Inflammatory macrophage (primary cell): Measurements from ENCODE around the gene C8G.

Source experiments
- DNase-seq, 2 donors: peaks; one replicate each; pipeline ENCODE4 v3.0.0-alpha.2; 2020 to 2022
- total RNA-seq, 18 experiments: gene quantifications; one replicate each; lab custom pipeline; 2026; ENCODE audit warnings: mixed read lengths in 6 of 18, inconsistent platforms in 2 of 18; lab: John Stamatoyannopoulos, UW

The C8G gene
- total RNA-seq, result 0.12 to 0.75 (median 0.45) reads per million in 18 experiments

DNA sequence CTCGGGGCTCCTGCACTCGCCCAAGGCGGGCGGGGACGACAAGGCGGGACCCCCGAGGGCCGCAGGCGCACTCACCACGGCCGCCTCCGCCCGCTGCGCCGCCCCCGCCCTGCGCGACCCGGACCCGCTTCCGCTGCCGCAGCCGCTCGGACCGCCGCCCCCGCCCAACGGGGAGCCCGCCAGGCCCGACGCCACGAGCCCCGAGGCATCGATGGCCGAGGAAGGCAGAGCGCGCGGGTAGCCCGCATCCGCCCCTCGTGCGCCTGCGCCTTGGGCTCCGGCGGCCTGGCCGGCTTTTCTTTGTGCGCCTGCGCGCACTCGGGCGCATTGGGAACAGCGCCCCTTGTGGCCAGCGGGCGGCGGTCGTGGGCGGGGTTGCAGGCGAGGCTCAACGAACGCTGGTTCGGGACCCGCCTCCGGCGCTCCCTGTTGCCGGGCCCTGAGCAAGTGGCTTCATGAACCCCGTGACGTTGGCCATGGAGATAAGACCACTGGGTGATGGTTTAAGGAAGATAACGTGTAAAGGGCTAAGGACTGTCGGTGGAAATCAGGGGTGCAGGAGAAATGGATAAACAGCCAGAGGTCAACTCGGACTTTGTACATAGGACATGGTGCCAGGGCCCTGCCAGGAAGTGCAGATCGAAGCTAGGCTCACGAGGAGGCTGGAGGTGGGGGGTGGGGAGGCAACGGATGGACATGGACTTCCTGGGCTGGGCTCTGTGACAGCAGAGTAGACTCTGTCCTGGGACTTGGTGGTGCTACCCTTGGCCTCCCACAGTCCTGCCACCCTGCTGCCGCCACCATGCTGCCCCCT lies at the start of gene C8G, which contains the start of gene FBXW5:
Gene C8G (plus strand): TSS at position 725 of the 814 bp plus-strand sequence. CDS start 78 bp downstream, at position 803.
Gene FBXW5 (minus strand): TSS at position 220 of the 814 bp plus-strand sequence. CDS start 655 bp downstream, outside the sequence.
- DNase-seq, result peak; percentile 95 to 97

DNA sequence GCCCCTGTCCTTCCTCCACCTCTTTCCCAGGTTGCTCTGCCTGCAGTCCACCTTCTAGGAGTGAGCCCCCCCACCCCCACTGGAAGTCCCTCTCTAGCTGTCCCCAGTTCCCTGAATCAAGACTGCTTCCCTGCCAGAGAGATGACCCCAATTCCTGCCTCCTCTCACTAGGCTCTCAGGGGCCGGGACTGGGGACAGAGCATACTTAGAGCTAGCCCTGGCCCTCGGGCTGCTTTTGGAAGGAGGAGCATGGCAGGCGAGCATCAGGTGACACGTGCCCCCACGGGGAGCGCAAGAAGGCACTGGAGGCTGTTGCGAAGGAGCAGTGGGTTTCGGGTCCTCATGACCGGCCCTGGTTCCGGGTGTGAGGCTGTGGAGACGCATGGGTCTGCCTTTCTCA lies 49.0 kb upstream of the C8G start:
- no peak for DNase-seq

DNA sequence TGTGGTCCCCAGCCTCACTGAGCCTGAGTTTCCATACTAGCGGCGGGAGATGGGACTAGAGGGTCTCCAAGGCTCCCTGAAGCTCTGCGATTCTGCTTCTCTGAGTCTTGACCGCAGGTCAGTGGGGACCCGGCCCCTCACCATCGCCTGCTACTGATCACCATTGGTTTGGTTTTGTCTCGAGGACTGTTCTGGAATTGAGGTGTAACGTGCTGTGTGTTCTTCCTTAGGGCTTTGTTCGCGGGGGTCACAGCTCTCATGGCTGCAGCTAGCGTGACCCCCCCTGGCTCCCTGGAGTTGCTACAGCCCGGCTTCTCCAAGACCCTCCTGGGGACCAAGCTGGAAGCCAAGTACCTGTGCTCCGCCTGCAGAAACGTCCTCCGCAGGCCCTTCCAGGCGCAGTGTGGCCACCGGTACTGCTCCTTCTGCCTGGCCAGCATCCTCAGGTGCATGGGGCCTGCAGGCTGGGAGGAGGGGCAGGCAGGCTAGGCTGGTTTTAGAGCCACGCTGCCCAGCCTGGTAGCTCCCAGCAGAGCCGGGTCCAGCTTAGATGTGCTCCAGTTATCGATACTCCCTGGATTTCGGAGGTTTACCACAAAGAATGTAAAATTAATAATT lies 46.5 kb upstream of the C8G start:
- no peak for DNase-seq

DNA sequence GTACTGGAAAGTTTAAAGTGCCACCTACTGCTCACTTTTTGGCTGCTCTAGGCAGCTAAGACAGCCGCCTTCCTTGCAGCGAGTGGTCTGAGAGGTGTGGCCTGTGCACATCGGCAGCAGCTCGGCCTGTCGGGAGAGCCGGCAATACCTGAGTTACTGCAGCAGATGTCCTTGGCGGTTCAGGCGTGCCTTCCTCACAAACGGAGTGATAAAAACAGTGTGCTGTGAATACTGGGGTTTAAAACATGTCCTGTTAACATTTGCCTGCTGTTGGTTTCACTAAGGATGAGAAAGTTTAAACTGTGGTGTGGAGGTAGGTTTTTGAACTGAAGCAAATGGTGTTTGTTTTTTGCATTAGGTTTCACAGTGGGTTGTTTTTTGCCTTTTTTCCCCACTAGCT lies 45.8 kb upstream of the C8G start:
- DNase-seq, result no peak

DNA sequence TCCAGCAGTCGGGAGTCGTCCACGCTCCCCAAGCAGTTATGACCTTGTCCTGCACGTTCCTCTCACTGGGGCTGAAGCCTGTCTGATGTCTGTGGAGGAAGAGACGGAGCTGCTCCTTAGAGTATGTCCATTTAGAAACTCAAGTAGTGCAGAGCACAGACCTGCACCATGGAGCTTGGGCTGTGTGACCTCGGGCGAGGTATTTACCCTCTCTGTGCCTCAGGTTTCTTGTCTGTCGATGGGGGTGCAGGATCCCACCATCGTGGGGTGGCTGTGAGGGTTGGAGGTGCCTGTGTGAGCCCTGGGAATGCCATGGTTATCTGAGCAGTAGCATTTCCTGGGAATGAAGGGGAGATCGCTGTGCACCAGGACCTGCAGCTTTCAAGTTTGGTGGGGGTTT lies 44.5 kb upstream of the C8G start:
- no peak for DNase-seq

DNA sequence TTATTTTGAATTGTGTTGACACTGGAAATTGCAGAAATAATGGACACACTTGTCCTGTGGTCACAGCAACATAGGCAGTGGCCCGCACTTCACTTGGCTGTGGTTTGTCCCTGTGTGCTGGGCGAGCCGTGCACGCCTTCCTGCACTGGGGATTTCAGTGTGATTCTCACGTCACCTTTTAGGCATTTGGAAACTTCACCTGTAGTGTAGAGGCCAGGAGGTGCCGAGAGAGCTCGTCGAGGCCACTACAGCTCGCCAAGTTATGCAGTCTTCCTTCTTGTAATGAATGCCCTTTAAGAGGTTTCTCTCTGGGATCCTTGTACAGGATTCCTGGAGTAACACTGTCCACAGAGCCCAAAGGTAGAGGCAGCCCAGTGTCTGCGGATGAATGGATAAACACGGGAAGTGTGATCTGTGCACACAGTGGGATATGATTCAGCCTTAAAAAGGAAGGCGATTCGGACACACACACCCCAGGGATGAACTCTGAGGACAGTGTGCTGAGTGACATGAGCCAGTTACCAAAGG lies 44.0 kb upstream of the C8G start:
- DNase-seq, result no peak

DNA sequence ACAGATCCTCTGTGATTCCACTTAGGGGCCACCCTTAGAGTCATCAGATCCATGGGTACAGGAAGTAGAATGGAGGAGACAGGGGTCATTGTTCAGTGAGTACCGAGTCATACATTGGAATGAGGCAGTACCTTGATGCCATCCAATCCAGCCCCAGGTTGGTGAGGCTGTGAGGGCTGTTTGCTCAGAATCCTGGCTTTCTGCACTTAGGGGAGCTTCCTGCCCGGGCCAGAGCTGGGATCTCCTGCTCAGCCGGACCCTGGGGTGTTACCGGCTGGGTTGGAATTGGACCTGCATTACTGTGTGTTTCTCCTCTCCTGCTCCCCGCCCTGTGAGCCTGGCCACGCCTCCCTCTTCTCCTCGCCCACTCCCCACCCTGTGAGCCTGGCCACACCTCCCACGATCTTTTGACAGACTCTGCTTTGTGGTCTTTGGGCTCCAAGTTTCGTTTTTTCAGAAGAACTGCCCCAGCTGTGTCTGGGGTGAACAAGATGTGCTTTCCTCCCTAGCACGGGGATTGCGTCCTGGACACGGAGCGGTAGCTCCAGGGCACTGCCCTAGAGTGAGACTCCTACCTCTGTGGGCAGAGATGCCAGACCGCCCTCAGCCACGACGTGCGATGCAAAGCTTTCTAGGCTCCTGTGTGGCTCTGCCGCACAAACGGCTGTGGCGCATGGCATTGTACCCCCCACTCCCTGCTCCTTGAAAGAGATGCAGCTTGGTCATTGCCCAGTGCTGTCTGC lies 43.4 kb upstream of the C8G start:
- DNase-seq, result peak in 1 of 2 donors; percentile 36

DNA sequence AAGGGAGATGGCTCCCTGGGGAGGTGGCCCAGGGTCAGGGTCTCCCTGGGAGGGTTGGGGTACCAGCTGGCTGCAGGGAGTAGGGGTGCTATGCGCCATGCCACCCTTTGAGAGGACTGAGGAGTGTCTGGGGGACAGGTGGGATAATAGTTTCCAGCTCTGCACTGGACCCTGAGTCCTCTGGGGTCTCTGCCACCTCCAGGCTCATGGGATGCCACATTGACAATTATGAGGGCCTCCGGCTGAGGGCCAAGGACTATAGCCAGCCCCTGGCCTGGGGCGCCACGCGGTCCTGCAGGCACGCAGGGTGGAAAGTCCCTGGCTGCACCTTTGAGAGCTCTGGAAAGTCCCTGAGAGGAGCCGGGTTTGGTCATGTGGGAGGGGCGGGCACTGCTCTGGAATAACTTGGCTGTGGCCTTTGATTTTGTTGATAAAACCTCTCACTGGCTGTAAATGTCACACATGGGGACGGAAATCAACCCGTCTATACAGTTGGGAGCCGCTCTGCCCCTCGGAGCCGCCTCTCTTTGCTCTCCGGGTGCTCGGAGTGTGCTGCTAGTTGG lies 42.7 kb upstream of the C8G start:
- peak in 1 of 2 donors; percentile 44 for DNase-seq

DNA sequence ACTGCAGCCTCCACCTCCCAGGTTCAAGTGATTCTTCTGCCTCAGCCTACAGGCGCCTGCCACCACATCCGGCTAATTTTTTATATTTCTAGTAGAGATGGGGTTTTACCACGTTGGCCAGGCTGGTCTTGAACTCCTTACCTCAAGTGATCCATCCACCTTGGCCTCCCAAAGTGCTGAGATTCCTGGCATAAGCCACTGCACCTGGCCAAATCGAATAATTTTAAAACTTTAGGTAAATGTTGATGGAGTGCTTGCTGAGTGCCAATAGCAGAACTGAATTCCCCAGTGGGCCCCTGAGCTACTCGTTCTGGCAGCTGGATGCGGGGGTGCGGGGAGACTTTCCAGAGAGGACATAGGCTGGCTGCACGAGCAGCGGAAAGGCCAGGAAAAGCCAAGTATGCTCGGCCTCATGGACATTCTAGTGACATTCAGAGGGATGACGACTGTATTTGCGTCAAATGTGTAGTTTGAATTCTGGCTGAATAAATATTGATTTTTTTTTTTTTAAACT lies 41.9 kb upstream of the C8G start:
- no peak for DNase-seq

DNA sequence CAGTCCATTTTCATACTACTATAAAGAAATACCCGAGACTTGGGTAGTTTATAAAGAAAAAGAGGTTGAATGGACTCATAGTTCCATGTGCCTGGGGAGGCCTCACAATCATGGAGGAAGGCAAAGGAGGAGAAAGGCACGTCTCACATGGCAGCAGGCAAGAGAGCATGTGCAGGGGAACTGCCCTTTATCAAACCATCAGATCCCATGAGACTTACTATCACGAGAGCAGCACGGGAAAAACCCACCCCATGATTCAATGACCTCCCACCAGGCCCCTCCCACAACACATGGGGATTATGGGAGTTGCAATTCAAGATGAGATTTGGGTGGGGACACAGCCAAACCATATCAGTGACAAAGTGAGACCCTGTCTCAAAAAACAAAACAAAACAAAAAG lies 38.8 kb upstream of the C8G start:
- DNase-seq, result no peak

DNA sequence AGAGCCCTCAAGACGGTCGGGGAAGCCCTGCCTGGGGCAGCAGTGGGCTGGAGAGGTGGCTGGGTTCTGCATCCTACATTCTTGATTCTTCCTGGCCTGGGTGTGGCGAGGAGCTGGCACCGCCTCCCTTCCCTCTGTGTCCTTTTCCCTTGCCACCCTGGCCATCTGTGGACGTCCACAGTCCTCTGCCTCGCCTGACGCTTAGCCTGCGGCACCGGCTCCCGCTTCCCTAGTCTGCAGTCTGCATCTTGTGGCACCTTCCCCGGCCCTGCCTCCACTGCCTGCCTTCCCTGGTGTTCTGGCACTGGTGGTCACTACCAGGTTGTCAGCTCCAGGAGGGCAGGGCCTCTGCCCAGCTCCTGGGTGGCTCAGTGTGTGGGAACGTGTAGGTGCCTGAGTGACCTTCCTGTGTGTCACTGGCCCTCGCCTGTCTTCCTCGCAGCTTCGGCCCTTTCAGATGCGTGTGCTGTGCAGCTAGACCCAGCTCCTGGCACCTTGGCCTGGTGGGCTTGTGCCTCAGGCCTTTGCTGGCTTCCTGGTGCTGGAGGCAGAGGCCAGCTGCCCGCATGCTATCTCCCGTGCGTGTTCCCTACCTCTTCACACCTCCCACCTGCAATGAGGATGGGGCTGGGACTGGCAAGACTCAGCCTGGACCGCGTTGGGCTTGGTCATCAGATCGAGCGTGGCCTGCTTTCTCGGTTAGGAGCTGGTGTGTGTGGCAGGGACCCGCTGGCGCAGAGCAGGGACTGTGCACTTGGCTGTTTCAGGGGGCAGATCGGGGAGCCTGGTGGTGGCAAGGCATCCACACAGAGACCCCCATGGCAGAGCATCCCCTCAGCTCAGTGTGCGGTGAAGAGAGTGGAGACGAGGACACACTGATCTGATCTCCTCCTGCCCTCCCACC lies 37.8 kb upstream of the C8G start:
- DNase-seq, result no peak

DNA sequence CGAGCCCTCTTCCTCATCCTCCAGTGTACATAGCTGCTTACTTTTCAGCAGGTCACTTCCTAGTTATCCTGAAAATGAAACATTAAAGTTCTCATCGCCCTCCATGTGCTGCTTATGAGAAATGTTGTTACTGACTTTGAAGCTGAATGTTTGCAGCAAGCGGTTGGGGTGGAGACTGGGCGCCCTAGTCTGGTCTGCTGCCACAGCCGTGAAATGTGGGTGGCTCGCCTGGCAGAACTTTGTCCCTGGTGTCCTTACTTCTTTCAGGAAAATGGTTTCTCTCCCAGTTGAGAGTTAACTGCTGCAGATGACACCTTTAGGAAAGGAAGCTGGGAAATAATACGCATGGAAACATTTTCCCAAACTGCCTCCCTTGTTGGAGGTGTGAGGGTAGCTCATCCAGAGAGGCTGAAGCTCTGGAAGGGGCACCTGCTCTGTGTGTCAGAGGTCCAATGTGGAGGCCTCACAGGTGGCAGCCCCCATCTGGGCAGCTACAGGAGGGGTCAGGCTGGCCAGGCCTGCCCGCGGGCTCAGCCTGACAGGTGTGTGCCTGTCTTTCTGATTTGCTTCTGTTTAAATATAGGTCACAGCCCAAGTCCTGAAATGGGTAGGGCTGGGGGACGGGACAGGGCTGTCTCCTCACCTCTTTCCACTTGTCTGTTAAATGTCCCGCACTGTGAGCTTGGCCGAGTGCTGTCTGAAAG lies 34.7 kb upstream of the C8G start:
- DNase-seq, result no peak

DNA sequence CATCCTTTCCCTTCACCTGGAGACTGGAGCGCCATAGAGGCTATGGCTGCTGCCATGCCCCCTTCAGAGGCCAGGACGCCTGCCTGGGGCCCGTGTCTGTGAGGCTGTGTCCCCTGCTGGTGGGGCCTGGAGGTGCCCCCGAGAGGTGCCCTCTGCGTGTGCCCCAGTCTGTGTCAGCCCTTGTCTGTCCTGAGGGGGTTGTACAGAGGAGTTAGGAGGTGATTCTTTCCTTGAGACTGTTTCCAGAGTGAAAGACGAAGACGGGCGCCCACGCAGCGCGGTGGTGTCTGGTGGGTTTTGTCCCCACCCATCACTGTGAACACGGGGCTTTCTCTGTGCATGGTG lies 34.2 kb upstream of the C8G start:
- no peak for DNase-seq

DNA sequence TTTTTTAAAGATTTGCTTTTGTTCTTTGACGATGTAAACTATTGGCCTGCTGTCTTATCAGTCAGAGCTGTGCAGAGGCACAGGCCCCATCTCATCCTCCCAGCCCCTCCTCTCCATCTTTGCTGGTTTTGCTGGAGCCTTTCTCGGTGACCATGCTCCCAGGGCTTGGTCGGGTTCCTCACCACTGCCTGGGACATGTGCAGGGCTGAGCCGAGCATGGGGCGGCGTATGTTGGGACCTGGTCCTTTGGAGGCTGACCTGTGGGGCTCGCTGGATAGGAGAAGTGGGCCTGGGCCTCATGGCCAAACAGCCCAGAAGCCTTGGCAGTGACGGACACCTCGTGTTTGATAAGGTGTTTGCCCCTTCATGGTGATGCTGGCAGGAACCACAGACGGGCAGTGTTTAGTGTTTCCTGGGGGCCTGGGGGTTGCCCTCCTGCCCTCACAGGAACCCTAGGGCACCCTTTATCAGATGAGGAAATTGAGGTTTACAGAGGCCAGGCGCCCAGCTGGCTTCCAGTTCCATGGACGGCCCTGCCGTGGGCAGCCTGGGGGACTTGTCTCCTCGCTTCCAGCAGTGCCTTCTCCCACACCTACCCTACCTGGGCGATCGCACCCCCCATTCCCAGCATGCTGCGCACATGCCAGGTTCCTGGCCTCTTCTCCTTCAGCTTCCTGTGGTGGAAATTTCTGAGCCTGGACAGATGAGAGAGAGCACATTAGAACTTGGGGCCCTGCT lies 31.2 kb upstream of the C8G start:
- DNase-seq, result no peak

DNA sequence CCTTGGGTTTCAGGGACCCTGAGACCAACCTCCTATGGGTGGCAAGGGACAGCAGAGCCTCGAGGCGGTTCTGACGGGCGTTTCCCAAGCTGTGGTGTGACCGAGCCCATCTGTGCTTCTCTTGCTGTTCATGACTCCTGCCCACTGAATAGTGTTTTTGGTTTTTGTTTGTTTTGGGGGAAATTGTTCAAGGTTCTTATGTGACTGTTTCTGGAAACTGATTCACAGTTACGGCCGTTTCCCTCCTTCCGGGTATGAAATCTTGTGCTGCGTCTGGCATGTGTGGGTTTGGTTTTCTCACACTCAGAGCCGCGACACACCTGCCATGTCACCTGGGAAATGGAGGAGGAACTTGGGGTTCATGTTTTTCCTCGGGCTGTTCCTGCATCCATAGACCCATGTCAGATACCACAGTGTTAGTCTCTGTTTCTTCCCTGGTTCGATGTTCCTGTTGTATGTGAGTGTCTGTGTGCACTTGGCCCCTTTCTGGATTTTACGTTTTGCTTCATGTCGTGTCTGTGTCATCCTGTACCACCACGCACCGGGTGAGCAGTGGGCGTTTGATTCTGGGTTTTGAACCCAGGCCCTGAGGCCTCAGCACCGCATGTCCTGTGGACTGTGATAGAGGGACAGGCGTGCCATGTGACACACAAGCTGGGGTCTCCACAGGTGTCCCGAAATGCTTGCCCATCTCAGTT lies 29.3 kb upstream of the C8G start:
- no peak for DNase-seq

DNA sequence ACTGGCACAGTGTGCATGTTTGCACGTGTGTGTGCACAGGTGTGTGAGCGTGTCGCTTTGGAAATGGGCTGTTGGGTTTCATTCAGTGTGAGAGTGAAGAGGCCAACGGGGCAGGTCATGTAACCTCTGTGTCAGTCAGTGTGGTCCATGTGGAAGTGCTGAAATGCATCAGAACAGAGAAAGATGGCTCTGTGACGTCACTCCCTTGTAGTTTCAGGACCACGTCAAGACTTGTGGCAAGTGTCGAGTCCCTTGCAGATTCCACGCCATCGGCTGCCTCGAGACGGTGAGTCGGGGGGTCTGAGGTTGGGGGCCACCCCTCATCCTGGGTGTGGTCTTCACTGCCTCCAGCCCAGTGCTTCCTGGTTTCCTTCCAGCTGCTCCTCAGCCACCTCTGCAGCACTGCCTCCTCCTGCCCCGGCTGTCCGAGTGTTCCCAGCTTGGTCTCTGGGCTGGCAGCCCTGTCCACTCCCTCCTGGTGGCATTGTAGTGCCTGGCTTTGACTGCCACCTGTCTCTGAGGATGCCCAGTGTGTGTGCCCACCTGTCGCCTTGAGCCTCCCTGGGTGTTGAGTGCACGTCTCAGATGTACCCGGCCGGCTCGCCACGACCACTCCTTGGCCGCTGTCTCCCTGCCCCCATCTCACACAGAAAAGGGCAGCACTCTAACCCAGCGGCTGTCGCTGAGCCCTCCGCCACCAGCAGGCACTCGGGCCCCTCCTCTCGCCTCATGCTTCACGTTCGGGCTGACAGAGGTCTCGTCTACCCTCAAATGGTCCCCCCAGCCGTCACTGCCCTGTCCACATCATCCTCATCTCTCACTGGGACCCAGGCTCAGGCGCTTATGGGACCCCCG lies 28.5 kb upstream of the C8G start:
- DNase-seq, result no peak

DNA sequence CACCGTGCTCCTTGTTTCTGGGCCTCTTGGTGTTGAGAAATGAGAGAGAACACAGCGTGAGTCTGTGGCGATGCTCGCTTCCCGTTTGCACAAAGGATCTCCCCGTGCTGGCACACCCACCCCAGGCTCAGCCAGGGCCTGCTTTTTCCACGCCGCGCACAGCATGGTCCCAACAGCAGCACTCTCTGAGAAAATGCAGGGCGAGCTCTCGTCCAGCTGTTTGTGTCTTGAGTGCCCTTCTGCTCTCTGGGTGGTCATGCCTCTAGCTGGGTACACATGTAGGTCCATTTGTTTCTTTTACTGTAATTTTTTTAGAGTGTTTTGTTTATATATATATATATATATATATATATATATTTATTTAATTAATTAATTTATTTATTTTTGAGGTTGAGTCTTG lies 27.1 kb upstream of the C8G start:
- DNase-seq, result no peak

DNA sequence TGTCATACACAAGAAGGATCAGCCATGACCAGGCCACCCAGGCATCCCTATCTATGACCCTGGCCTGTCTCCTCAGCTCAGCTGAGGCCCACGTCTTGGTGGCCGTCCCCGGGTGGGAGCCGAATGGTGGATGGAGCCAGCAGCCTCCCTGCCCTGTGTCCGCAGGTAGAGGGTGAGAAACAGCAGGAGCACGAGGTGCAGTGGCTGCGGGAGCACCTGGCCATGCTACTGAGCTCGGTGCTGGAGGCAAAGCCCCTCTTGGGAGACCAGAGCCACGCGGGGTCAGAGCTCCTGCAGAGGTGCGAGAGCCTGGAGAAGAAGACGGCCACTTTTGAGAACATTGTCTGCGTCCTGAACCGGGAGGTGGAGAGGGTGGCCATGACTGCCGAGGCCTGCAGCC lies 25.0 kb upstream of the C8G start:
- DNase-seq, result no peak
